T-helper 2 cell treated with Interferon-gamma antibody and Interleukin-4, amounts not matched to agents 100 ng/mL and 5 ng/mL, for 36 hours (primary cell): Measurements from ENCODE around the gene ACAP3. TPM values are rescaled to one million over a fixed set of nuclear protein-coding genes. Genes with fewer than 3 reads are reported as not detected.
"Not testable (repeated sequence)": the region's sequence is repeated elsewhere in the genome, so short reads cannot be mapped to it uniquely, and the experiment has no call there.

Experiments
- intact Hi-C: fragments of 100-400 bp; cut with micrococcal nuclease; formaldehyde crosslinking; loops from one replicate; pipeline ENCODE4 v1.15.1; 2023
- total RNA-seq: library from RNA; stranded (reverse); gene quantifications from 2 replicates; pipeline ENCODE4 v1.2.3, GENCODE V29; 2022

ACAP3 gene
- total RNA-seq, 1 donor from 2014 or later = 66.6 TPM

DNA sequence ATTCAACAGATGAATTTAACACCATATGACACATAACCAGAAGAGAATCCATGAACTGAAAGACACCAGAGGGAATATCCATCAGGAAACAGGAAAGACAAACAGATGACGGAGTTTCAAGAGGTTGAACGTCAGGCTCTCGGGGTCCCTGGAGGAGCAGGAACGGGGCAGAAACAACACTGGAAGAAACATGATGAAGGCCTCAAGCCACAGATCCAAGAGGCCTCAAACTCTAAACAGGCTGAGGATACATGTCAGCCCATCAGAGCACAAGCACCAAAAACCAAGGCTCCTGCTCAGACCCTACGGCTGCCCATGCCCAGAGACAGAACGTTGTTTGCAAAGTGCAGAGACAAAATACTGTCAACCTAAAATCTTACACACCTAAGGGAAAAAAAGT is 9.7 kb upstream of the ACAP3 start:
- intact Hi-C loops = no loop called here

DNA sequence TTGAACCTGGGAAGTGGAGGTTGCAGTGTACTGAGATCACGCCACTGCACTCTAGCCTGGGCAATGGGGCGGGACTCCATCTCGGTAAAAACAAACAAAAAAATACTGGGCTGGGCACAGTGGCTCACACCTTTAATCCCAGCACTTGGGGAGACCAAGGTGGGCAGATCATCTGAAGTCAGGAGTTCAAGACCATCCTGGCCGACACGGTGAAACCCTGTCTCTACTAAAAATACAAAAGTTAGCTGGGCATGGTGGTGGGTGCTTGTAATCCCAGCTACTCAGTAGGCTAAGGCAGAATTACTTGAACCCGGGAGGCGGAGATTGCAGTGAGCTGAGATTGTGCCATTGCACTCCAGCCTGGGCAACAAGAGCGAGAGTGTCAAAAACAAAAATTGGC is 8.5 kb upstream of the ACAP3 start:
- intact Hi-C loops = not testable (repeated sequence)

DNA sequence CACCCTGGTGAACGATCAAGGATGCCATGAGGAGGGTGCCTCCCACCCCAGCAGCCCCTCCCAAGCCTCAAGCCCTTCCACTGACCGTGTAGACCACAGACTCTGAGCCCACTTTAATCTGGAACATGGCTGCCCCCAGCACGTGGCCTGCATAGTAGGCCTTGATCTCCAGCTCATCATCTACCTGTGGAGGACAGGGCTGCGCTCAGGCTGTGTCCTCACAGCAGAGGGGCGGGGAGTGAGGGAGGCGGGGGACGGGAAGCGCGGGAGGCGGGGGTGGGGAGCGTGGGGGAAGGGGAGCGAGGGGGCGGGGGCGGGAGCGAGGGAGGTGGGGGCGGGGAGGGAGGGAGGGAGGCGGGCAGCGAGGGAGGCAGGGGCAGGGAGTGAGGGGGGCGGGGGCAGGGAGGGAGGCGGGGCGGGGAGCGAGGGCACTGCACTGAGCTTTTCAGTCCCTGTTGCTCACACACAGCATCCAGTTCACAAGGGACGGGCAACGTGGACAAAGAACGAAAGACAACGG is 7.8 kb upstream of the ACAP3 start:
- intact Hi-C loops = no loop called here

DNA sequence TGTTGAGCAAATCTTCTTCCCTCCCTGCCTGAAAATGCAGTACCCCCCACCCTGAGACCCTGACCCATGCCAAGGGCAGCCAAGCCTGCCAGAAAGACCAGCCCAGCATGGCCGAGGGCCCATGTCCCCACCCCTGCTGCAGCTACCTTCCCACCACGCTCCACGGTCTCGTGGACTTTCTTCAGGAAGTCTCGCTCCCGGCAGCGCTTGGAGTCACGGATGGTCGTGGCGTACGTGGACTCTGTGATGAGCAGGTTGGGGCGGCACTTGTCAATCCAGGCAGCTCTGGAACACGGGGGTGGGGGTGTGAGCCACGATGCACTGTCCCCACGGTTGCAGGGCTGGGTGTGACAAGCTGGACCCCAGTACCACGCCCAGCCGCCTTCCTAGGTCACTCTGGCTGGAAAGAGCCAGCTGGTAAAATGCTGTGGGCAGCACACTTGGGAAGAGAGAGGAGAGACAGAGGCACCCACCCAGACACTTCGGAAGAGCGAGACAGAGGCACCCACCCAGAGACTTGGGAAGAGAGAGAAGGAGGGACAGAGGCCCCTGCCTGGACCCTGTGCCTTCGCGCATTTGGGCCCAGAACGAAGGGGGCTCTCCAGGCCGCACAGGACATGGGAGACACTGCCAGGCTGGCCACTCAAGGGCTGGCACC is 7.1 kb upstream of the ACAP3 start:
- intact Hi-C loops = no loop called here

DNA sequence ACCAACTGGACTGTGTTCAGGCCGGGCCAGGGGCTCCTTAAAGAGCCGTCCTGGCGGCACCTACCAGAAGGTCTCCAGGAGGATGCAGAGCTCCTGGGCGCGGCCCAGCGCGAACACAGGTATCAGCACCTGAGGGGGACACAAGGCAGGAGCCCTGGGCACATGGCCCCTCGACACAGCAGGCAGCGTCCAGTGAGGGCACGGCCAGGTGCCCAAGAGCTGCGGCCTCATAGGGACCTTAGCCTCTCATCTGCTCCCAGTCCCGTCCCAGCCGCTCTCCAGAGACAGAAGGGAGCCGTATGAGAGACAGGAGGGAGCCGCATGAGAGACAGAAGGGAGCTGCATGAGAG is 6.5 kb upstream of the ACAP3 start:
- intact Hi-C loops = no loop called here

DNA sequence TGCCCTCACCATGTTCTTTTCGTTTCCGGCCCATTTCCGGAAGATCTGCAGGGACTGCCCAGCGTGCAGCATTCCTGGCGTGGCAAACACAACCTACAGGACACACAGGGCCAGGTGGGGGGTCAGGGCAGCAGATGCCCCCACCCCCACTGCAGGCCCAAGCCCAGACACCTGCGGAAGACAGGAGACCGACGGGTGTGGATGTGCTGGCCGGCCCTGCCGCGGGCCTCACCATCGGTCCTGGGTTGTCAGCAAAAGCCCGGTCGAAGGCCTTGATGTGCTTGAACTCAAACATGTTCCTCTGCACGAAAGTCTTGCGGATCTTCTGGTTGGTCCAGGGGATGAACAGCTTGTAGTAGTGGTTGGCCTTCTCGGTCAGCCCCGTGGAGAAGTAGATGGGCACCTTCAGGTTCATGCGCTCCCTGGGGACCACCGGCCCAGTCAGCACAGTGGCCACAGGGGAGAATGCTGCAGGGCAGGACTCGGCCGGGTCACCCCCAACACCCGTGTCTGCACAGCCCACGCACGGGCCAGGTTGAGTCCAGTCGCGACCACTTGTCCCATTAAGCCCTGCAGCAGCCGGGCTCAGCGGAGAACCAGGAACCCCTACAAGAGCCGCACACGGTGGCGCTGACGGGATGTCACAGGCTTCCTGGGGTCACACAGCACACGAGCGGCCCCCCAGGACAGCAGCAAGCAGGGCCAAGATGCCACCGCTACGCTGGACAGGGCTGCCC is 5.9 kb upstream of the ACAP3 start:
- intact Hi-C loops = no loop called here

DNA sequence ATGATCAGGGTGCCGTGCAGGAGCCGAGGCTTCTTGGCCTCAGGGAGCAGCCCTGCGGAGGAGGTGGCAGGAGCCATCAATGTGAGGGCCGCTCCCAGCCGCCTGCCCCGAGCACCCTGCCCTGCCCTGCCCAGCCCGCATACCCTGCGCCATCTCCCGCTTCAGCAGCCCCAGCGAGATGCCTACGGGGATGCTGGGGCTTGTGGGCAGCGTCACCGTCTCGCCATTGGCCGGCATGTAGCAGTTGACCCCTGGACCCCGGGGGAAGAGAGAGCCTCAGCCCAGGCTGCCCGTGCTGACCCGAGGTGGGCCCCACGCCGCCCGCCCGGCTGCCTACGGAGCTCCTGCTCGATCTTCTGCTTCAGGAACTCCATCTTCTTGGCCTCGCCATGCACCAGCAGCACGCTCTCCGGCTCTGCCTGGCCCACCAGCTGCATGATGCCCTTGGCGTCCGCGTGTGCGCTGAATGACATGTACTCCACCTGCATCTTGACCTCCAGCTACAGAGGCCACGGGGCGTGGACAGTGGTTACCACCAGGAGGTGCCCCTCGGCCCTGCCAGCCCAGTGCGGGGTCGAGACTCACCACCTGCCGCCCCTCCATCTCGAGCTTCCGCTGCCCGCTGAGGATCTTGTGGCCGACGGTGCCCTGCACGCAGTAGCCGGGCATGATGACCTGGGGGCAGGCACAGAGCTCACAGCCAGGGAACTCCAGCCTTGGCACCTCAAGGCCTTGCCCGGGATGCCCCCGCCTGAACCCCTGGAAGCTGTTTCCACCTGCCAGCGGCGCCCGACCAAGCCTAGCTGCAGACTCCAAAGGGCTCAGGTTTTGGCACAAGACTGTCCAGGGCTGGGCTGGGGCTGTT is 5.0 kb upstream of the ACAP3 start:
- intact Hi-C loops = no loop called here

DNA sequence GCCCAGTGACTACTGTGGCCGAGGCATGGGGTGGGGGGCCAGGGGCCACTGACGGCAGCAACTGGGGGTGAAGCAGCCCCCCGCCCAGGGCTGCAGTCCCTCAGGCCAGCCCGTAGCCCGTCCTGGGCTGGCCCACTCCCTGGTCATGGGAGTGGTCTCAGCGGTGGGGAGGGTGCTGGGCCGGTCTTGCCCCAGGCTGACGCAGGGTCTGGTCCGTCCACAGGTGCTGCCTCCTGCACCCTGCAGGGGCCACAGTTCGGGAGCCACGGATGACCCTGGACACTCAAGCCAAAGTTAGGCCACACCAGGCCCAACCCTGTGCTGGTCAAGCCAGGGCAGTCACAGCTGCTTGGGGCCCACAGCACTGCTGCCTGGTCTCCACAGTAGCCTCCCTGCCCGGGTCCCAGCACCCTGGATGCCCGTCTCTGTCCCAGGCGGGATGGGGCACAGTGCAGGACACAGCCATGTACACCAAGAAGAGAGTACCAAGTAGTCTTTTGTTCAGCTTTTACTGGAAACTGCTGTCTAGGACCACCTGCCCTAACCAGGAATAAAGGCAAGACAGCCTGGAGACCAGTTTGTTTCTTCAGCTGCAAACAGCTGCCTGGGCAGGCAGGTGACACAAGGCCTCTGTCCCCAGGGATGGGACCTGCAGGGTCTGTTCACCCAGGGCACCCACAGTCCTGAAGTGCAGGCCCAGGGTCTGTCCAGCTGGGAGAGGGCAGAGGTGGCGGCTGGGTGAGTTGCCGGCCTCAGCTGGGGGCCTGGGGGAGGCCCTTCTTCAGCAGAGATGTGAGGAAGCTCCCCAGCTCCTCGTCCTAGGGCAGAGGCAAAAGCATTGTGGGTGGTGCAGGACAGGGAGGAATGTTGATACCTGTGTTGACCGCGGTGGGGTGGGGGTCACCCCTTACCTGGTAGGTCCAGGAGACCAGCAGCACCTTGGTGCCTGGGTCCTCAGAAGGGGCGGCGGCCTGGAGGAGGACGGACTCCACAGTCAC is 3.7 kb upstream of the ACAP3 start:
- intact Hi-C loops = no loop called here

DNA sequence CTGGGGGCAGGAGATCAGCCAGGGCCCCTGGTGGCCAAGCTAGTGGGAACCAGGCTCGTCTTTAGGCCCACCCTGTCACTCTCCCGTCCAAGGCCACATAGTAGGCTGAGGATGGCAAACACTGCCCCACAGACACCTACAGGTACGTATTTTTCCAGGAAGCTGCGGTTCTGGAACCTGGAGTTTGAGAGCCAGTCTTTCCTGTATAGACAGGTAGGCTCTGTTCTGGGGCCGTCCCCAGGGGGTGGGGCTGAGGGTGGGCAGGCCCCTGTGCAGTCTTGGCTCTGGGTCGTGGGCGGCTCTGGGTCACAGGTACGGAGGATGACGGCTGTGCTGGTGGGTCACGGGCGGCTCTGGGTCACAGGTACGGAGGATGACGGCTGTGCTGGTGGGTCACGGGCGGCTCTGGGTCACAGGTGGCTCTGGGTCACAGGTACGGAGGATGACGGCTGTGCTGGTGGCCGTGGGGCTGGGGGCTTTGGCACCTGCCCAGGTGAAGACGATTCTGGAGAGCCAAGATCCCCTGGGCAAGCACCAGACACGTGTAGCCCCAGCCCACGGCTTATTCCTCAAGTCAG is 2.8 kb upstream of the ACAP3 start:
- intact Hi-C loops = no loop called here

DNA sequence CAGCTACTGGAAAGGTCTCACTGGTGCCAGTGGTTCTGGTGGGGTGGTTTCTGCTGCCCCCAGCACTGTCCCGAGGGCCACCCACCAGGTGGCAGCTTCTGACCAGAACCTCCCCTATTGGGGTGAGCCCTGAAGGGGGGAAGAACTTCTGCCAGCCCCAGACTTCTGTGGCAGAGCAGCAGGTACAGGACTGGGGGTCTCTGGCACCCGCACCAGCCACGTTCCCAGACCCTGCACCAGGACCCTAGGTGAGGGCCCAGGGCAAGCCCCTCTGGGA is 2.3 kb upstream of the ACAP3 start:
- intact Hi-C loops = no loop called here

DNA sequence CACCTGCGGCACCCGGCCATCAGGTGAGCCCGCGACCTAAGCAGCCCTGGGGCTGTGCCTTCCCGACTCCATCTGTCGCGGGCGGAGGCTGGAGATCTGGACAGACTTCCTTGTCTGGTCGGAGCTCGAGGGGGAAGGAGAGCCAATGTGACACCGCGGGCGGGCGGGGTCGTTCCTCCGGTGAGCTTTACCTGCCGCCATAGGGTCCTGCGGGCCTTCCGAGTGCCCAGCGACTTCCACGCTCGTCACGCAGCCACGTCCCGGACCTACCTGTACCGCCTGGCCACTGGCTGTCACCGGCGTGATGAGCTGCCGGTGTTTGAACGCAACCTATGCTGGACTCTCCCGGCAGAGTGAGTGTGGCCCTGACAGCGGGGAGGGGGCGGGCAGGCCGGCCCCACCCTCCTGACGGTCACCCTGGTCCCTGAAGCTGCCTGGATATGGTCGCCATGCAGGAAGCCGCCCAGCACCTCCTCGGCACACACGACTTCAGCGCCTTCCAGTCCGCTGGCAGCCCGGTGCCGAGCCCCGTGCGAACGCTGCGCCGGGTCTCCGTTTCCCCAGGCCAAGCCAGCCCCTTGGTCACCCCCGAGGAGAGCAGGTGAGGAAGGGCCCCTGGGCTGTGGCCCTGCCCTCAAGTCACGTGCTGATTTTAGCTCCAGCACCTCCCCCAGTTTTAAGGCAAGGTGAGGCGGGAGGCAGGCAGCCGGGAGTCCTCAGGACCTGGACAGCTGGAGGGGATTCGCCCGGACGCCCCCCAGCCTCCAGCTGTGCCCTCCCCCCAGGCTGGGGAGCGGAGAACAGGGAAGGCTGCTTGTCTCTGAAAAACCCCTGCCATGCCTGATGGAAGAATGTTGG is 1.8 kb upstream of the ACAP3 start:
- intact Hi-C loops = loop anchor here (2.0 to 10.0 kb wide), 5 partner anchors 37 to 275 kb away; partner anchors contain the start of genes AURKAIP1, C1orf159, DVL1 and UBE2J2

DNA sequence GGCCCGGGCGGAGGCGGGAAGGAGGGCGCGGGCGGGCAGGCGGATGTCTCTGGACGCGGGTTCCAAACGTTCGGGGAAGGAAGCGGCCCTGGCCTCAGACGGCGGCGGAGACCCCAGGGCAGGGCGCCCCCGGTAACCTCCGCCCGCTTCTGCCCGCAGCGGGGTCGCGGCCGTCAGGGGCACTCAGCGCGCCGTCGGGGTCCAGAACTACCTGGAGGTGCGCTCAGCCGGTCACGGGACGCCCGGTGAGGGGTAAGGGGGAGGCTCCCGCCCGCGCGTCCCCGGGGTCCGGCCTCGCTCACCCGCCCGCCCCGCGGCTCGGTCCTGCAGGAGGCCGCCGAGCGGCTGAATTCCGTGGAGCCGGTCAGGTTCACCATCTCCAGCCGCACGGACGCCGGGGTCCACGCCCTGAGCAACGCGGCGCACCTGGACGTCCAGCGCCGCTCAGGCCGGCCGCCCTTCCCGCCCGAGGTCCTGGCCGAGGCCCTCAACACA is 1.1 kb upstream of the ACAP3 start:
- intact Hi-C loops = loop anchor here (2.0 to 10.0 kb wide), 5 partner anchors 36 to 274 kb away; partner anchors contain the start of genes AURKAIP1, C1orf159, DVL1 and UBE2J2

DNA sequence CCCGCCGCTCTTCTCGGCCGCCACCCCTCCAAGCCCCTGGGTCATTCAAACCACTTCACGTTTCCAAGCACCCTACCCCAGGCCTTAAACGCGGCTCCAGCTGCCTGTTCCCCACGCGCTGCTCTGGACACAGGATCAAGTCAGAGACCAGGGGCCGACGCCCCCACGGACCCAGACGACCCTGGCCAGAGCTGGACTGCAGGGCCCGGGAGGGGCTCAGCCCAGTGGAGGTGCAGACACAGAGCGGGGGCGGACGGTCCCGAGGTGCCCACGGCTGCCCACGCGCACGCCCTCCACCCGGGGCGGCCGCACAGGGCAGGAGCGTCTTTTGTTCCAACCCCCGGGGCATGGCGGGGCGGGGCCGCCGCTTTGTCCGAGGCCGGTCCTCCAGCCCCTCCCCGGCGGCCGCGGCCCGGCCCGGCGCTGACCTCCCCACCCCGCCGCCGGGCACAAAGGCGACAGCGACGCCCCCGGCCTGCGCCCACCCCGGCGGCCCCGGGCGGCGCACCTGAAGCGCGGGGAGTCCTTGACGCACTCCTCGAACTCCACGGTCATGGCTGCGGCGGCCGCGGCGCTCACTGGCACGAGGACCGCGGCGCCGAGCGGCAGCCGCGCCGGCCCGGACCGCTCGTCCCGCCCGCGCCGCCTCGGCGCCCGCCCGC is 338 bp downstream of the ACAP3 start:
- intact Hi-C loops = loop anchor here (5.0 to 10.0 kb wide), 4 partner anchors 40 to 273 kb away; partner anchors contain the start of genes AURKAIP1, C1orf159 and DVL1

DNA sequence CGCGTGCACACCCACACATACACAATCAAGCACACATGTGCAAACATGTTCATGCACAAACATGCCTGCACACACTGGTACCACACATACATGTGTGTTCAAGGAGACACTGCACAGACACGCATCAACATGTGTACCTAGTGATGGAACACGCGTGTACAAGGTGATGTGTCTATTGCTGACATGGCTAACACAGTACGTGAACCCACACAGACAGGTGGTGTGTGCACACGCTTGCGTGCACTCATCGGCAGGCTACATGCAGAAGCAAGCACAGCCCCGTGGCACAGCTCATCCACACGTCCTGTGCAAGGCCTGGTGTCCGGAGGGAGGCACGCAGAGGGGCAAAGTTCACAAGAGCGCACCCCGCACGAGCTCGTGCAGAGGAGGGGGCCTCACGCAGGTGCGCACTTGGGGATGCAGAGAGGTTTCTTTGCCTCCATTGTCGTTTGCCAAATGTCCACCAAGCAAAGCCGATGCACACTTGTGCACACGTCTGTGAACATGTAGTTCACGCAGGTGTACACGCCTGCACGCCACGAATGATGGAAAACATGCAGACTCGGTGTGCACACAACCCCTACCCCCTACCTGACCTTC is 969 bp downstream of the ACAP3 start:
- intact Hi-C loops = loop anchor here (5.0 to 10.0 kb wide), 4 partner anchors 41 to 272 kb away; partner anchors contain the start of genes AURKAIP1, C1orf159 and DVL1

DNA sequence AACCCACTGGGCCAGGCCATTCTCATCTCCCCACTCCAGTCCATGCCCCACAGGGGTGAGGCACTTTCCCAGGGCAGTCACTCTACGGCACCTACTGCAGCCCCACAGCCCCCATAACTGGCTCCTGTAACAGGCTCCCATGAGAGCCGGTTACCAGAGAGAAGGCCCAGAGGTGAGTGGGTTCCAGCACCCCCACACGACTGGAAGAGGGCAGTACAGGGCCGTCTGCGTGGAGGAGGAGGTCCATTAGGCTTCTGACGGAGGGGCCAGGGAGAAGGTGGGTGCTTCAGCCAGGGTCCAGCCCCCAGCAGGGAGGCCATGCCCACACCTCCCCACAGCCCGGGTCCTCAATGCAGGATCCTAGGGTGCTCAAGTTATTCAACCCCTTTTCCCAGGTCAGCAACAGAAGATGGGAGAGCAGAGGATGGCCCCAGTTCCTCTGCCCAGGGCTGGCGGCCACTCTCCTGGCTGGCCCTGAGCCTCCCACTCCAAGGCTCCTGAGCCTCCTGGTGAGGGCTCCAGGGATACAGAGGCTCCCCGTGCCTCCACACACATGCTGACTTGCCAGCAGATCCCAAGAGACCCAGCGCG is 1.6 kb downstream of the ACAP3 start:
- intact Hi-C loops = loop anchor here (5.0 to 10.0 kb wide), 4 partner anchors 41 to 271 kb away; partner anchors contain the start of genes AURKAIP1, C1orf159 and DVL1

DNA sequence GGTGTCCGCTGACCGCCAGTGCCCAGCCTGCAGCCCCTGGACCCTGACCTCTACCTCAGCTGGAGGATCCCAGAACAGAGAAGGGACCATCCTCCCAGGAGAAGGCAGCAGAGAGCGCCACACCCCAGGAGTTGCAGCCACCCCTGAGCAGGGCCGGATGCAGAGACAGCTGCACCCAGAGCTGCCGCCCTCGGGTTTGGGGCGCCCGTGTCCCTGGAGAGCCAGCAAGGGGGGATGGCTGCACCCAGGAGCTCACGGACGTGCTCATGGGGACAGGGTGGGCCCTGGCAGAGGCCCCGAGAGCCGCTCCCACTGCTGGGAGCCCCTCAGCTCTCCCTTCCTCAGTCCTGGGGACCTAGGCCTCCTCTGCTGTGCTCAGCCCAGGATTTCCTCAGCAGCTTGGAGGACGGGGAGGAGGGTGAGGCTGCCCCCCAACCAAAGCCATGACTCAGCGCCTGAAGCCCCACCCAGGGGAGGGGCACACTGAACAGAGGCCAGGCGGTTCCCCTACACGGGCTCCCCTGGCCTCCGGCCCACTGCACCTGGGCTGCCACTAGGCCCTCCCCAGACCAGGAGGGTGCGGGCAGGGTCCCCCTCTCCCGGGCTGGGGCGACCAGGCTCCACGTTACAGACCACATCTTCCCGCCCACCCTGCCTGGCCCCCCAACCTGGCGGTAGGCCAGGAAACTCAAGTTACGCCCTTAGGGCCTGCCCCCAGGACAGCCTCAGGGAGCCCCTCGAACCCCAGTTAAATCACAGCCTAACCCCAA is 2.2 kb downstream of the ACAP3 start:
- intact Hi-C loops = loop anchor here (1.0 to 10.0 kb wide), 5 partner anchors 19 to 271 kb away; partner anchors contain the start of genes AURKAIP1, C1orf159, CPTP and DVL1
